GM20000 (cell line): ENCODE results near the gene PDE12.

Experiments used
- DNase-seq: peaks from one replicate; pipeline ENCODE4 v3.0.0; 2012; ENCODE audit warnings: low spot score
- CTCF ChIP-seq: IDR thresholded peaks from 2 replicates; pipeline ENCODE4 v1.5.1; 2012; ENCODE audit warnings: mild to moderate bottlenecking, control low read depth; ENCODE audit errors: extremely low read depth, missing control alignments

The PDE12 gene

GRCh38 chr3:57570878-57571277, 14.8 kb downstream of the PDE12 start:
- no peak for TF ChIP-seq CTCF
- no peak for DNase-seq

GRCh38 chr3:57572096-57572495, 16.0 kb downstream of the PDE12 start:
- no peak for DNase-seq
- no peak for TF ChIP-seq CTCF

- DNase-seq: no peak
- TF ChIP-seq CTCF: no peak
These were observed 20.0 kb downstream of the PDE12 start for GRCh38 chr3:57575966-57576626.

GRCh38 chr3:57577801-57578200, 21.7 kb downstream of the PDE12 start:
- DNase-seq: no peak
- no peak for TF ChIP-seq CTCF

GRCh38 chr3:57582474-57583168, 26.5 kb downstream of the PDE12 start:
- no peak for DNase-seq
- no peak for TF ChIP-seq CTCF

GRCh38 chr3:57583544-57583943, 27.5 kb downstream of the PDE12 start:
- no peak for DNase-seq
- TF ChIP-seq CTCF: no peak

GRCh38 chr3:57586778-57587177, 30.7 kb downstream of the PDE12 start:
- TF ChIP-seq CTCF: no peak
- DNase-seq: no peak
